ENCODE results near the gene PRR4.

Gene PRR4

GRCh38 chr12:10849425-10849878 is at the start of gene PRR4:
PRR4 (minus strand) TSS chr12:10849475; CDS start chr12:10849437, 38 bp downstream.
- DNase-seq (ENCODE audit: low read depth in 3 of 3): no peak

- DNase-seq (ENCODE audit: low read depth in 3 of 3): no peak
These were observed 47.6 kb upstream of the PRR4 start for GRCh38 chr12:10896854-10897253.

GRCh38 chr12:10891937-10892336 is 42.7 kb upstream of the PRR4 start:
- no peak for DNase-seq (ENCODE audit: low read depth in 3 of 3)

GRCh38 chr12:10889226-10889625 is 40.0 kb upstream of the PRR4 start:
- no peak for DNase-seq (ENCODE audit: low read depth in 3 of 3)

GRCh38 chr12:10884086-10884725 is 34.9 kb upstream of the PRR4 start, which contains the start of gene PRH1:
PRH1 (minus strand) TSS chr12:10884255; CDS start chr12:10884217, 38 bp downstream.
- no peak for DNase-seq (ENCODE audit: low read depth in 3 of 3)

- DNase-seq (ENCODE audit: low read depth in 3 of 3): no peak
These were observed 24.1 kb upstream of the PRR4 start for GRCh38 chr12:10873378-10873777.

GRCh38 chr12:10867381-10867780 is 18.1 kb upstream of the PRR4 start:
- no peak for DNase-seq (ENCODE audit: low read depth in 3 of 3)

- no peak for DNase-seq (ENCODE audit: low read depth in 3 of 3)
These were observed 14.4 kb upstream of the PRR4 start for GRCh38 chr12:10863512-10864218.

- no peak for DNase-seq (ENCODE audit: low read depth in 3 of 3)
These were observed 12.1 kb upstream of the PRR4 start for GRCh38 chr12:10861366-10861765.

- DNase-seq (ENCODE audit: low read depth in 3 of 3): no peak
These were observed 6.5 kb upstream of the PRR4 start for GRCh38 chr12:10855807-10856206.

GRCh38 chr12:10853776-10854175 is 4.5 kb upstream of the PRR4 start:
- no peak for DNase-seq (ENCODE audit: low read depth in 3 of 3)

GRCh38 chr12:10851243-10851858 is 2.1 kb upstream of the PRR4 start:
- DNase-seq (ENCODE audit: low read depth in 3 of 3): no peak

- no peak for DNase-seq (ENCODE audit: low read depth in 3 of 3)
These were observed 1.5 kb downstream of the PRR4 start for GRCh38 chr12:10847744-10848143.

- no peak for DNase-seq (ENCODE audit: low read depth in 3 of 3)
These were observed 6.4 kb downstream of the PRR4 start for GRCh38 chr12:10842862-10843261.

- DNase-seq (ENCODE audit: low read depth in 3 of 3): no peak
These were observed 10.8 kb downstream of the PRR4 start for GRCh38 chr12:10838461-10838860.

GRCh38 chr12:10829994-10830393 is 19.3 kb downstream of the PRR4 start:
- no peak for DNase-seq (ENCODE audit: low read depth in 3 of 3)

- no peak for DNase-seq (ENCODE audit: low read depth in 3 of 3)
These were observed 23.0 kb downstream of the PRR4 start, which contains the start of gene TAS2R10 for GRCh38 chr12:10826258-10826657. TAS2R10 (minus strand) TSS chr12:10826358; CDS start chr12:10826269, 89 bp downstream.

GRCh38 chr12:10824957-10825356 is 24.3 kb downstream of the PRR4 start:
- DNase-seq (ENCODE audit: low read depth in 3 of 3): no peak

- no peak for DNase-seq (ENCODE audit: low read depth in 3 of 3)
These were observed 37.3 kb downstream of the PRR4 start for GRCh38 chr12:10811883-10812536.

- no peak for DNase-seq (ENCODE audit: low read depth in 3 of 3)
These were observed 39.2 kb downstream of the PRR4 start, which contains the start of gene TAS2R9 for GRCh38 chr12:10810068-10810467. TAS2R9 (minus strand) TSS chr12:10810168; CDS start chr12:10810075, 93 bp downstream.

GRCh38 chr12:10807186-10807585 is 42.1 kb downstream of the PRR4 start, which contains the start of gene TAS2R8:
TAS2R8 (minus strand) TSS chr12:10807286; CDS start chr12:10806980, 306 bp downstream.
- no peak for DNase-seq (ENCODE audit: low read depth in 3 of 3)

GRCh38 chr12:10802587-10802986 is 46.7 kb downstream of the PRR4 start, which contains the start of gene TAS2R7:
TAS2R7 (minus strand) TSS chr12:10802627; CDS start chr12:10802570, 57 bp downstream.
- DNase-seq (ENCODE audit: low read depth in 3 of 3): no peak
